Measurements from ENCODE around the gene CENPP.
A peak's percentile ranks its signal among the peaks of the same experiment; 100 is the strongest.

Gene CENPP

GRCh38 chr9:92325269-92325990, at the start of gene CENPP, which contains the start of gene NOL8:
TSS of gene CENPP (plus strand) at chr9:92325953.
TSS of gene NOL8 (minus strand) at chr9:92325350. CDS start at chr9:92324161, 1,189 bp downstream.
- peak; percentile 100 for DNase-seq

- no peak for DNase-seq
These were observed 49.3 kb upstream of the CENPP start for GRCh38 chr9:92276331-92277032.

GRCh38 chr9:92278110-92278509, 47.6 kb upstream of the CENPP start:
- DNase-seq: no peak

GRCh38 chr9:92279302-92279701, 46.5 kb upstream of the CENPP start:
- DNase-seq: no peak

- no peak for DNase-seq
These were observed 35.9 kb upstream of the CENPP start for GRCh38 chr9:92289708-92290390.

- DNase-seq: no peak
These were observed 34.8 kb upstream of the CENPP start for GRCh38 chr9:92290785-92291429.

GRCh38 chr9:92291577-92291976, 34.2 kb upstream of the CENPP start:
- no peak for DNase-seq

GRCh38 chr9:92292338-92293074, 33.2 kb upstream of the CENPP start:
- DNase-seq: no peak

- no peak for DNase-seq
These were observed 32.7 kb upstream of the CENPP start for GRCh38 chr9:92293075-92293354.

GRCh38 chr9:92293452-92294296, 32.1 kb upstream of the CENPP start, which contains the start of gene IARS1:
TSS of gene IARS1 (minus strand) at chr9:92293697. CDS start at chr9:92289419, 4,278 bp downstream.
- peak; percentile 100 for DNase-seq

- DNase-seq: no peak
These were observed 31.5 kb upstream of the CENPP start for GRCh38 chr9:92294297-92294676.

GRCh38 chr9:92295240-92295790, 30.4 kb upstream of the CENPP start:
- DNase-seq: no peak

GRCh38 chr9:92295827-92296258, 29.9 kb upstream of the CENPP start:
- no peak for DNase-seq

- DNase-seq: no peak
These were observed 28.1 kb upstream of the CENPP start for GRCh38 chr9:92297611-92298010.

- no peak for DNase-seq
These were observed 27.7 kb upstream of the CENPP start for GRCh38 chr9:92298036-92298435.

- no peak for DNase-seq
These were observed 26.6 kb upstream of the CENPP start for GRCh38 chr9:92299116-92299515.

GRCh38 chr9:92300936-92301335, 24.8 kb upstream of the CENPP start:
- no peak for DNase-seq

GRCh38 chr9:92308893-92309292, 16.9 kb upstream of the CENPP start:
- no peak for DNase-seq

- DNase-seq: no peak
These were observed 15.2 kb upstream of the CENPP start for GRCh38 chr9:92310562-92310961.

GRCh38 chr9:92312887-92313623, 12.7 kb upstream of the CENPP start:
- no peak for DNase-seq

GRCh38 chr9:92313624-92314012, 12.1 kb upstream of the CENPP start:
- DNase-seq: no peak
